ENCODE measurements around the gene SCN9A. TPM values are rescaled to one million over a fixed set of nuclear protein-coding genes. Genes with fewer than 3 reads are reported as not detected.

The SCN9A gene
- total RNA-seq, 6 donors from 2014 or later = 5.8 to 24.1 (median 9.8) TPM

DNA sequence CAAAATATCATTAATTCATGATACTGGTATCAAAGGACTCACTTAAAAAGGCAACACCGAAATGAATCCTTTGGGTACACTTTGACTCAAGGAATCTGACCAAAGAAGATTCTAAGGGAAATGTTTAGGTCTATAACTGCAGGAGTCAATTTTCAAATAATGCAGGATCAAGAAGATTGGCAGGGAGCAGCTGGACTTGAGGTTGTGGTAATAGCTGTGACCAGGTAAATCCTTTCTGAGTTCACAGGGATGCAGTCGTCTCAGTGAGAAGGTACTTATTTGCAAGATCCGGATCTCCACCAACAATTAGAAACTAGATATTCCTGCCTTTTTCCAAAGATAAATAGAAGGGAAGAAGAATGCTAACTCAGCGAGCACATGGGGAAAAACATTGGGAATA is 96.9 kb downstream of the SCN9A start:
- DNase-seq (no peak), ATAC-seq (ENCODE audit: low FRiP score in 2 of 2) (no peak)
- Histone ChIP-seq H3K27ac (no peak overlapping the region), H3K27me3 (no peaks in the 10 kb centered on the region), H3K4me1 (no peaks in the 10 kb centered on the region), H3K36me3 (no peaks in the 10 kb centered on the region), H3K9me3 (no peaks in the 10 kb centered on the region), H3K4me3 (no peak overlapping the region)
- 77 to 95% methylated on average over 4 of the region's 4 CpGs for WGBS, 2 donors
- TF ChIP-seq POLR2AphosphoS5 (IDR thresholded peaks at IDR 0.05) = no peak
- TF ChIP-seq POLR2A (IDR thresholded peaks at IDR 0.05) = no peak
- TF ChIP-seq CTCF (IDR thresholded peaks at IDR 0.05) = no peak
- TF ChIP-seq EP300 (IDR thresholded peaks at IDR 0.05) = no peak

DNA sequence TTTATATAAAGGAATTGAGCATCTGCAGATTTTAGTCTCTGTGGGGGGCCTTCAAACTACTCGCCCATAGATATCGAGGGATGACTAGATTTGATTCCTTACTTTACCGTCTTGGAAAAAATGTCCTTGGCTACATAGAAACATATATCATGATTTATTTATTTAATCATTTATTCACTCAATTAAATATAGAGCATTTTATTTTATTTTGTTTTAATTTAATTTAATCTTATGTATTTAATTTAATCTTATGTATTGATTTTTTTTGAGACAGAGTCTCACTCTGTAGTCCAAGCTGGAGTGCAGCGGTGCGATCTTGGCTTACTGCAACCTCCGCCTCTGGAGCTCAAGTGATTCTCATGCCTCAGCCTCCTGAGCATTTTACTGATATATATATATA is 105.4 kb downstream of the SCN9A start:
- no peak overlapping the region for H3K4me3 ChIP-seq
- H3K27ac ChIP-seq = no peak overlapping the region
- 80 to 96% methylated on average over 6 of the region's 6 CpGs for WGBS, 2 donors
- H3K36me3 ChIP-seq = no peaks in the 10 kb centered on the region
- DNase-seq = no peak
- no peak for ATAC-seq (ENCODE audit: low FRiP score in 2 of 2)
- H3K4me1 ChIP-seq = no peaks in the 10 kb centered on the region
- TF ChIP-seq EP300 (IDR thresholded peaks at IDR 0.05) = no peak
- no peak for TF ChIP-seq CTCF (IDR thresholded peaks at IDR 0.05)
- TF ChIP-seq POLR2AphosphoS5 (IDR thresholded peaks at IDR 0.05) = no peak
- TF ChIP-seq POLR2A (IDR thresholded peaks at IDR 0.05) = no peak
- H3K9me3 ChIP-seq = no peaks in the 10 kb centered on the region
- H3K27me3 ChIP-seq = no peaks in the 10 kb centered on the region

GRCh38 chr2:166269322-166269721 is 106.4 kb downstream of the SCN9A start:
- H3K9me3 ChIP-seq = no peaks in the 10 kb centered on the region
- DNase-seq = no peak
- TF ChIP-seq EP300 (IDR thresholded peaks at IDR 0.05) = no peak
- no peak for TF ChIP-seq POLR2A (IDR thresholded peaks at IDR 0.05)
- TF ChIP-seq CTCF (IDR thresholded peaks at IDR 0.05) = no peak
- no peak for TF ChIP-seq POLR2AphosphoS5 (IDR thresholded peaks at IDR 0.05)

DNA sequence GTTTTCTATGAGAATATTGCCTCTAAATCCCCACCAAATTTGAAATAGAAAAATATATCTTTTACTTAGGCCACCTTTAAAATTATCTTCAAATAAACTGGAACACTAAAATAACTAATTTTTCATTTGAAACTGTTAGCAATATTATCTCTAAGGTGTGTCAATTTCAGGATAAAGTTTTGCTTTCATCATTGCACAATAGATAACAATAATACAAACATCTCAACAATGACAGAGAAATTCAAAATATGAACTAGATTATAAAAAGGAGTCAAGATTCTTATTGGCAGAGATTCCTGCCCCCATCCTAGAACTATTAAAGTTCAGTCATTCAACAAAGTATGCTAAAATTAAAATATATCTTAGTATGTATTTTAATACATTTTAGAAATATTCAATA is 117.9 kb downstream of the SCN9A start:
- DNase-seq = no peak
- TF ChIP-seq EP300 (IDR thresholded peaks at IDR 0.05) (no peak), CTCF (IDR thresholded peaks at IDR 0.05) (no peak), POLR2AphosphoS5 (IDR thresholded peaks at IDR 0.05) (no peak), POLR2A (IDR thresholded peaks at IDR 0.05) (no peak)
- no peak for ATAC-seq (ENCODE audit: low FRiP score in 2 of 2)

More at GRCh38 chr2:166269322-166269721, 106.4 kb downstream of the SCN9A start:
- H3K36me3 ChIP-seq = no peaks in the 10 kb centered on the region
- H3K4me1 ChIP-seq = no peaks in the 10 kb centered on the region
- no peak overlapping the region for H3K4me3 ChIP-seq
- no peak for ATAC-seq (ENCODE audit: low FRiP score in 2 of 2)
- no peak overlapping the region for H3K27ac ChIP-seq
- no peaks in the 10 kb centered on the region for H3K27me3 ChIP-seq

DNA sequence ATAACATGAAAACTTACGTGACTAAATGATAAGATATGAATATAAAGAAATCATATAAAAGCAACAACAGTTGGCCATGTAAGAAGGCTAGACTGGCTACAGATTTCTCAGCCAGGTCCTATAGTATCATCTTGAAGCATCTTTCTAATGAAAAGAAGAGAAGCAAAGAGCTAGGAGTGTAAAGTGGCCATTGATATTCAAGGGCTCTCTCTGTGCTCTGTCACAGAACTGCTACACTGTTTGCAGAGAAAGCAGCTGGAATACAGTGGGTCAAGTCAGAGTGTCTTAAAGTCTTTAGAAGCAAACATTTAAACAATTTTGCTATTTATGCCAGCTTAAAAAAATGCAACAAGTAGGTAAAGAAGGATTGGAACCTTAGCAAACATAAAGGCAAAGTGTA is 118.8 kb downstream of the SCN9A start:
- TF ChIP-seq POLR2A (IDR thresholded peaks at IDR 0.05) (no peak), EP300 (IDR thresholded peaks at IDR 0.05) (no peak), CTCF (IDR thresholded peaks at IDR 0.05) (no peak), POLR2AphosphoS5 (IDR thresholded peaks at IDR 0.05) (no peak)
- no peaks in the 10 kb centered on the region for H3K4me1 ChIP-seq
- H3K9me3 ChIP-seq = no peaks in the 10 kb centered on the region
- ATAC-seq (ENCODE audit: low FRiP score in 2 of 2) (no peak), DNase-seq (no peak)
- H3K36me3 ChIP-seq = no peaks in the 10 kb centered on the region
- no peak overlapping the region for H3K27ac ChIP-seq
- H3K4me3 ChIP-seq = no peak overlapping the region
- no peaks in the 10 kb centered on the region for H3K27me3 ChIP-seq
- WGBS, 2 donors = 90 to 93% methylated on average over 1 of the region's 1 CpG

More for the DNA sequence above, 117.9 kb downstream of the SCN9A start:
- H3K9me3 ChIP-seq = no peaks in the 10 kb centered on the region
- H3K27ac ChIP-seq = no peak overlapping the region
- H3K36me3 ChIP-seq = no peaks in the 10 kb centered on the region
- no peaks in the 10 kb centered on the region for H3K4me1 ChIP-seq
- H3K27me3 ChIP-seq = no peaks in the 10 kb centered on the region
- no peak overlapping the region for H3K4me3 ChIP-seq

Measured in upper lobe of left lung (tissue), 6 donors.